OCI-LY3 (cell line): ENCODE data around the gene CAMKMT.

Experiments
- H2AFZ ChIP-seq: fragments of 200-600, 300-600 bp; shearing (Covaris generic); 2 replicates; pipeline ENCODE4 v1.6.0; 2014; ENCODE audit warnings: antibody characterized with exemption, low read depth, low read length
- H3K27ac ChIP-seq: fragments of 200-600, 300-600 bp; sonication (generic); 2 replicates; pipeline ENCODE4 v1.5.1; 2014; ENCODE audit warnings: mild to moderate bottlenecking, low read length, moderate library complexity, mixed read lengths
- H3K27me3 ChIP-seq: fragments of 200-600, 300-600 bp; sonication (generic); 2 replicates; pipeline ENCODE4 v1.6.1; 2014; ENCODE audit warnings: low read depth, low read length, mixed read lengths
- H3K36me3 ChIP-seq: fragments of 200-600, 300-600 bp; sonication (generic); replicated peaks from 2 replicates; pipeline ENCODE3; 2014; ENCODE audit warnings: low read depth, low read length, mixed read lengths
- H3K4me1 ChIP-seq: fragments of 300-600, 200-600 bp; sonication (generic); 2 replicates; pipeline ENCODE4 v1.6.1; 2014; ENCODE audit warnings: low read length, mixed read lengths
- H3K4me2 ChIP-seq: fragments of 200-600, 300-600 bp; sonication (generic); 2 replicates; pipeline ENCODE4 v1.6.1; 2014; ENCODE audit warnings: low read length, mixed read lengths
- H3K4me3 ChIP-seq: fragments of 300-600, 200-600 bp; sonication (generic); 2 replicates; pipeline ENCODE4 v1.5.1; 2014; ENCODE audit warnings: antibody characterized with exemption, mild to moderate bottlenecking, low read length, moderate library complexity
- H3K79me2 ChIP-seq: fragments of 300-600, 200-600 bp; shearing (Covaris generic); 2 replicates; pipeline ENCODE4 v1.6.1; 2014; ENCODE audit warnings: mild to moderate bottlenecking, low read length, mixed read lengths
- H3K9ac ChIP-seq: fragments of 300-600, 200-600 bp; shearing (Covaris generic); 2 replicates; pipeline ENCODE4 v1.6.0; 2014; ENCODE audit warnings: mild to moderate bottlenecking, low read length, moderate library complexity
- H3K9me3 ChIP-seq: fragments of 200-600, 300-600 bp; shearing (Covaris generic); 2 replicates; pipeline ENCODE4 v1.6.1; 2014; ENCODE audit warnings: low read length, mixed read lengths; ENCODE audit not compliant: insufficient read depth
- H4K20me1 ChIP-seq: fragments of 200-600, 300-600 bp; sonication (generic); 2 replicates; pipeline ENCODE4 v1.6.1; 2016; ENCODE audit warnings: low read length, mixed read lengths; ENCODE audit not compliant: insufficient read depth
- CTCF ChIP-seq: fragments of 200-600, 300-600 bp; sonication (generic); IDR thresholded peaks from 2 replicates; pipeline ENCODE4 v1.5.1; 2014; ENCODE audit warnings: antibody characterized with exemption, low read length, low read depth
- EZH2phosphoT487 ChIP-seq: fragments of 200-600 bp; shearing (Covaris generic); IDR thresholded peaks from 2 replicates; pipeline ENCODE4 v1.6.1; 2018; ENCODE audit warnings: antibody characterized with exemption, mixed run types, low read depth

CAMKMT gene

GRCh38 chr2:44785433-44785832, 423.7 kb downstream of the CAMKMT start:
- Histone ChIP-seq H3K4me3 (no peak overlapping the region), H3K79me2 (no peaks in the 10 kb centered on the region), H4K20me1 (no peaks in the 10 kb centered on the region), H3K9ac (no peak overlapping the region), H3K4me2 (no peak overlapping the region), H2AFZ (no peak overlapping the region), H3K9me3 (0 out of 2 replicates have a peak, but pooled peaks cover under 1% of the 10 kb centered on the region), H3K36me3 (peaks cover 4% of the 10 kb centered on the region), H3K27ac (no peak overlapping the region), H3K4me1 (no peaks in the 10 kb centered on the region), H3K27me3 (no peaks in the 10 kb centered on the region)
- TF ChIP-seq EZH2phosphoT487 (no peak), CTCF (no peak)

- H4K20me1 ChIP-seq = no peaks in the 10 kb centered on the region
Observed at GRCh38 chr2:44786045-44786816, 424.5 kb downstream of the CAMKMT start.

GRCh38 chr2:44786817-44787214, 425.1 kb downstream of the CAMKMT start:
- no peak overlapping the region for H3K4me3 ChIP-seq
- no peaks in the 10 kb centered on the region for H3K4me1 ChIP-seq
- TF ChIP-seq EZH2phosphoT487 (no peak), CTCF (no peak)
- H2AFZ ChIP-seq = no peak overlapping the region
- no peaks in the 10 kb centered on the region for H3K27me3 ChIP-seq
- no peaks in the 10 kb centered on the region for H3K79me2 ChIP-seq
- no peaks in the 10 kb centered on the region for H3K9me3 ChIP-seq
- H3K27ac ChIP-seq = no peak overlapping the region
- no peaks in the 10 kb centered on the region for H4K20me1 ChIP-seq
- no peak overlapping the region for H3K9ac ChIP-seq
- no peaks in the 10 kb centered on the region for H3K36me3 ChIP-seq
- H3K4me2 ChIP-seq = no peak overlapping the region

More at GRCh38 chr2:44786045-44786816, 424.5 kb downstream of the CAMKMT start:
- H3K9ac ChIP-seq = no peak overlapping the region
- no peak overlapping the region for H3K4me3 ChIP-seq
- no peaks in the 10 kb centered on the region for H3K9me3 ChIP-seq
- H3K27me3 ChIP-seq = no peaks in the 10 kb centered on the region
- H3K4me2 ChIP-seq = no peak overlapping the region
- H3K27ac ChIP-seq = no peak overlapping the region
- no peaks in the 10 kb centered on the region for H3K4me1 ChIP-seq
- TF ChIP-seq EZH2phosphoT487 (no peak), CTCF (no peak)
- no peaks in the 10 kb centered on the region for H3K79me2 ChIP-seq
- no peaks in the 10 kb centered on the region for H3K36me3 ChIP-seq
- H2AFZ ChIP-seq = no peak overlapping the region

- no peak overlapping the region for H3K4me2 ChIP-seq
- H4K20me1 ChIP-seq = no peaks in the 10 kb centered on the region
- H3K9ac ChIP-seq = no peak overlapping the region
- TF ChIP-seq CTCF (no peak), EZH2phosphoT487 (no peak)
- H3K4me3 ChIP-seq = no peak overlapping the region
- no peak overlapping the region for H2AFZ ChIP-seq
- H3K79me2 ChIP-seq = no peaks in the 10 kb centered on the region
- H3K4me1 ChIP-seq = no peaks in the 10 kb centered on the region
- no peaks in the 10 kb centered on the region for H3K36me3 ChIP-seq
- no peak overlapping the region for H3K27ac ChIP-seq
- no peaks in the 10 kb centered on the region for H3K9me3 ChIP-seq
- 0 out of 2 replicates have a peak, but pooled peaks cover 4% of the 10 kb centered on the region for H3K27me3 ChIP-seq
Observed at GRCh38 chr2:44787663-44788062, 425.9 kb downstream of the CAMKMT start.
